Measurements from ENCODE around the gene EIF4EBP2.
A peak's percentile ranks its signal among the peaks of the same experiment; 100 is the strongest.

The EIF4EBP2 gene

DNA sequence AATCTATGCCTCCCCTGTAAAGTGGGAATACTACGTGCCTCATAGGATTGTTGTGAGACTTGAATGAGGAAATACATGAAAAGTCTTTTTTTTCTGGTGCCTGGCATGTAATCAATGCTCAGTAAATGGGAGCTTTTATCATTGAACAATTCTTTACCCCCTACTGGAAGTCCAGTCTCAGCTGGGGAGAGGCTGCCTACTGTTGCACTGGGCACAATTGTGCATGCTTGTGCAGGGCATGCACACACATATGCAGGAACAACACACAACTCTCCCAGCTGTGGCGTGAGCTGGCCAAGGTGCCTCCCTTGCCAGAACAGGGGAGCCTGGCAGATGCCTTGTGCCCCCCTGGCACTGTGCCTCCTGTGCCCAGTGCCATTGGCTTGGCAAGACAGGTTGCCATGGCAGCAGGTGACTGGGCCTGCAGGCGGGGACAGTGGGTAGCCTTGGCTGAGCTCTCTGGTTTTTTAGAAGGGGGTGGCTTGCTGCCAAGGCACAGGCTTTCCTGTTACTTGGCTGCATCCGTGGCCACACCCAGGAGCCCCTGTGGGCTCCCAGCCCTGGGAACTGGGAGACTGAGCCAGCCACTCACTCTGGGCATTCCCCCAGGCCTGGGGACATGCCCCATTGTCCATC lies 58.5 kb downstream of the EIF4EBP2 start:
- no peak for DNase-seq

DNA sequence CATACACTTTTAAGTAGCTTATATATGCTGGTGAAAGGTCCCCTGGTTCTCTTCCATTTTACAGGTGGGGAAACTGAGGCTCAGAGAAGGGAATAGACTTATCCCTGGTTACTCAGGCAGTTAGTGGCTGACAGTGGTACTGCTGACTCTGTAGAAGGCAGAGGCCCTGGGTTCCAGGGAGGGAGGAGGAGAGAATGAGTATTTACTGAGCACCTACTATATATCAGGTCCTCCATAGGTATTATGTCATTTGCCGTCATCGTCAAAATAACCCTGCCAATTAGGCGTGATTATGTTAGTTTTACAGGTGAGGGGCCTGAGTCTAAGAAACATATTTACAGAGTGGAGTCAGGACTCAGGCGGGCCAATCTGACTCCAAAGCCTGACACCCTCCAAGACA lies 61.3 kb downstream of the EIF4EBP2 start:
- DNase-seq = no peak

DNA sequence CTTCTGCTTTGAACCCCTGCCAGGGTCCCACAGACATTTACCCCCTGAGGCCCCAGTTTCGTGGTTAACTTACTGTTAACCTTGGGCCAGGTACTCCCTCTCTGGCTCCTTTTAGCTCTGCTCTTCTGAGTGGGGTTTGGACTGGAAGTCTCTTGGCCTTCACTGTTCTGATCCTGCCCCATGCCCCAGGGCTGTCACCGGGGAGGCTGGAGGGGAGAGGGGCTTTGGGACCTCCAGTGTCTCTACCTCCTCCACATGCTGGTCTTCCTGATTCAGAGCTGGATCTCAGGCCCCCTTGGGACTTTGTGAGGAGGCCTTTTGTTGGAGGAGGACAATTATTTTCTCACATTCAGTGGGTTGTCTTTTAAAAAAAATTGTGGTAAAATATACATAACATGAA lies 61.9 kb downstream of the EIF4EBP2 start:
- no peak for DNase-seq

DNA sequence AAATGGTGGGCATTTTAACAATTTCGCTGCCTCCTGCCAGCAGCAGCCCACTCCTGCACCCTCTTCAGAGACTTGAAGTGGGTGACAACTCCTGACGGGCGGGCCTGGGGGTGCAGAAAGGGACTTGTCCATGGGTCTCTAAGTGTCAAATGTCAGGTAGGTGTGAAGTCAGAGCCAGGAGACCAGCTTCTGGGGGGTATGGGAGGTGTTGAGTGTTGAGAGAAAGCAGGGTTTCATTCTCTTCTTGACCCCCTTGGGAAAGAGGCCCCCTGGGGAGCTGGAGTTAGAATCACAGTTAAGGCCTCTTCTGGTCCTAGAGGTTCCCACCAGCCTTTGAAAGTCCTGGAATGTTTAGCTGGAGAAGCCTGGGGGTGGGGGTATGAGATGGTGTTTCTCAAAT lies 63.0 kb downstream of the EIF4EBP2 start:
- DNase-seq = no peak

DNA sequence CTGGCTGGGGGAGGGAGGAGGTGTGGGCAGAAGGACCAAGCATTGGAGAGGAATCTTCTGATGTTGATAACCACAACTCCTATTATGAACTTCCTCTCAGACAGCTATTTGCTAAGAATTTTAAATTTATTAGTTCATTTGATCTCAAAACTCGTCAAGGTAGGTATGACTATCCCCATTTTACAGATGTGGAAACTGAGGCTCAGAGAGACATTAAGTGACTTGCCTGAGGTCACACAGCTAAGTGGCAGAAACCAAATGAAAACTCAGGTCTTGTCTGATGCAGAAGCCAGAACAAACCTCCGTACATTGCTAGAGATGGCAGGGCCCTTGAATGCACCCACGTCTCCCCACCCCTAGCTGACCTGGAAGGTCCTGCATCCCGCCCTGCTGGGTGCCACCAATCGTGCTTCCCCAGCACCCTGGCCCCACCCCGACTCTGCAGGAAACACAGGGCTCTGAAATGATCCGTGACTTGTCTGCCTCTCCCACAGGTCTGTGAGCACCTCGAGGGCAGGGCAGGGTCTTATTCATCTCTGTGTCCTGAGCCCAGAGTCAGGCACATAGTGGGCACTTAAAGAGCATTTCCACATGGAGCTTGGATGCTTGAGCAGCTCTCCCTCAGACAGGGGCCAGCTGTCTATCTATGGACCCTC lies 69.0 kb downstream of the EIF4EBP2 start:
- DNase-seq = no peak

DNA sequence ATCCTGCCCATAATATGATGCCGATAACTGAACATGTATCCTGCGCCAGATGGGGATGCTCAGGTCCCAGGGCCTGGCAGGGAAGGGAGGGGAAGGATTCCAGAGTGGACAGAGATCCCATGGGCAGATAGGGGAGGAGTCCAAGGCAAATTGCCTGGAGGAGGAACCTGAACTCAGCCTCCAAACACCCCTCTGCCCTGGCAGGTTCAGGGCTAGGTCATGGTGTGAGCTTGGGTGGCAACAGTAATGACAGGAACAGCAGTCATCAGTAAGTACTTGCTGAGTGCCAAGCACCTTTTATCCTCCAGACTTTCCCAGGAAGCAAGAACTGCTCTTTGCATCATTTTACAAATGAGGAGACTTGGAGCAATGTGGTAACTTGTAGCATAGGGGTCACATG lies 70.8 kb downstream of the EIF4EBP2 start:
- no peak for DNase-seq

DNA sequence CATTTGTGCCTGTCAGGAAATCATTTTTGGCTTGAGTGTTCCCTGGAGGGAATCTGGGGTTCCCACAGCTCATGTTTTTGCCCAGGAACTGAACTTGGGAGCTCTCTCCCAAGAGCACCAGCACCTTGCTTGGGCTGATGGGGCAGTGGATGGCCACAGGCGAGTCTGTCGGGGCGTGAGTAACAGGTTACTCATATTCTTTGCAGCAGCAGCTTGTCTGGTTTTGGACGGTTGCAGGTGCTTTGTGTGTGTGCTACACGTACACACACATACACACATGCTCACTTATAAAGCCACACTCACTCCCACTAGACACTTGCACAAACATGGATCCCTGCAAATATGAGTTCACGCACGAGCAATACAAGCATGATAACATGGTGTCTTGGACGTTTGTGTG lies 71.7 kb downstream of the EIF4EBP2 start:
- DNase-seq = no peak

DNA sequence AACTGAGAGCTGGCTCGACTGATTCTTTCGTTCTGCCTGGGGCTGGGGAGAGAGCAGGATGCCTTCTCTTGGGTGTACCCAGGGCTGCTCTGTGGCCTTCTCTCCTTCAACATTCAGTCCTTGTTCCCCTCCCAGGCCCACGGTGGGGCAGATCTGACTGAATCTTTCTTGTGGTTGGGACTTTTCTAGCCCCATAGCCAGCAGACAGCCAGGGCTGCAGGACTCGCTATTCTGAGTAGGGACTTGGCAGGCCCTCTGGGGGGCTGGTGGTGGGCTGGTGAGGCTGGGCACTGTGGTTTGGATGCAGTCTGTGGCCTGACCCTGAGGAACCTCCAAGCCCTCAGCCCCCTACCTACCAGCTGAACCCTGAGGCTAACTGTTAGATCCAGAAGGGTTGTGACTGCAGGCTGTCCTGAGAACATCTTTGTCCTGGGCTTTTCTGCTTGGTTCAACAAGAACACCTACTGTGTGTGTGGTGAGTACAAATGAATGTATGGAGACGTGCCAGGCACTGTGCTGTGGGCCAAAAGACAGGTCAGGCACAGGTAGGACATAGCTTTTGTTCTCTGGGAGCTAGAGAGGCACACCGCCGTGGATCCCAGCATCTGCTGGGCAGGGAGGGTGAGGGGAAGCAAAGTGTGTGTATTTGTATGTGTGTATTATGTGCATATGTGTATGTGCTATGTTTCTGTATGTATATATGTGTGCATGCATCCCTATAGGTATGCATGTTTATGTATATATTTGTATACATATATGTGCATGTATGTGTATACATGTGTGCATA lies 72.5 kb downstream of the EIF4EBP2 start:
- DNase-seq = no peak

DNA sequence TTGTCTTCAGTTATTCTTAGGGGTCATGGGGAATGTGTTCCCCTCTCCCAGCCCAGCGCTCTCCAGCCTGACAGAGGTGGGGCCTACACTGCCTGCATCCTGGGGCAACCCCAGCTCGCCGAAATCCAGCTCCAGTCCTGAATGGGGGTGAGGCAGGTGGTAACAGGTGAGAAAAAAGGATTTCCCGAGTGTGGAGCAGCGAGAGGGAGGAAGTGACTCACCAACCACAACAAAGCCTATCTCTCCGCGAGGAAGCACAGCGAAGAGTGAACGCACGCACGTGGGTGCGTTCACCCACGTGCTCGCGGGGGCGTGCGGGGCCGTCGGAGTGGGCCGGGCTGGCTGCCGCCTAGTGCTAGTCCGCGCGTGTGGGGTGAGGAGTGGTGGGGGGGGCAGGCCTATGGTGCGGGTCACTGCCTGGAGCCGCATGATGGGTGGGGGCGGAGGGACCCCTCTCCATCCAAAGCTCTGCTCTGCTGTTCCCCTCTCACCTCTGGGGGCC lies 73.8 kb downstream of the EIF4EBP2 start:
- DNase-seq = peak; percentile 11

Data from fibroblast of skin of abdomen (primary cell).